PC-9 (cell line): ENCODE data around the gene TIMM8A. TPM values are rescaled to one million over a fixed set of nuclear protein-coding genes. Genes with fewer than 3 reads are reported as not detected.
A peak's percentile ranks its signal among the peaks of the same experiment; 100 is the strongest.

Source experiments
- BruUV-seq: library from RNA; stranded (reverse); fragments of 400-500 nt; replicated peaks from 2 replicates; lab custom pipeline; 2021; lab: Mats Ljungman, UMichigan
- CTCF ChIA-PET: fragments of 300-600 bp; sonication (Branson Sonifier 250); formaldehyde crosslinking; loops from one replicate; lab custom pipeline; 2022; ENCODE audit warnings: antibody characterized with exemption; lab: Charles Lee
- POLR2A ChIA-PET: fragments of 300-600 bp; sonication (Branson Sonifier 250); formaldehyde crosslinking; loops from one replicate; lab custom pipeline; 2022; ENCODE audit warnings: antibody characterized with exemption; ENCODE audit not compliant: unreplicated experiment; lab: Charles Lee
- DNase-seq, 2 experiments: peaks; one replicate each; pipeline versions ENCODE4 v3.0.0 to v3.0.0-alpha.2; 2015 to 2022; ENCODE audit warnings: mixed read lengths in 1 of 2
- H2AFZ ChIP-seq: fragments of 200-600 bp; sonication (generic); 2 replicates; pipeline ENCODE4 v1.8.1; 2017; ENCODE audit warnings: antibody characterized with exemption
- H3F3A ChIP-seq: fragments of 200-600 bp; sonication (generic); 2 replicates; pipeline ENCODE4 v1.8.1; 2017; ENCODE audit warnings: antibody characterized with exemption, mild to moderate bottlenecking, low read depth; ENCODE audit not compliant: insufficient read depth
- H3K27ac ChIP-seq: fragments of 200-600 bp; sonication (generic); 2 replicates; pipeline ENCODE4 v1.6.1; 2016; ENCODE audit warnings: mixed run types
- H3K27me3 ChIP-seq: fragments of 200-600 bp; sonication (generic); 2 replicates; pipeline ENCODE4 v1.6.1; 2016; ENCODE audit warnings: low read depth, mixed run types; ENCODE audit not compliant: insufficient read depth
- H3K36me3 ChIP-seq: fragments of 200-600 bp; sonication (generic); 2 replicates; pipeline ENCODE4 v1.6.1; 2016; ENCODE audit warnings: low read depth, mixed run types
- H3K4me1 ChIP-seq: fragments of 200-600 bp; sonication (generic); replicated peaks from 2 replicates; pipeline ENCODE4 v1.6.1; 2016; ENCODE audit warnings: mixed run types; ENCODE audit not compliant: insufficient read depth
- H3K4me2 ChIP-seq: fragments of 200-600 bp; sonication (generic); 2 replicates; pipeline ENCODE4 v1.6.1; 2017; ENCODE audit warnings: mixed run types
- H3K4me3 ChIP-seq: fragments of 200-600 bp; sonication (generic); 2 replicates; pipeline ENCODE4 v1.6.1; 2016; ENCODE audit warnings: mixed run types
- H3K79me2 ChIP-seq: fragments of 200-600 bp; sonication (generic); 2 replicates; pipeline ENCODE4 v1.6.1; 2017; ENCODE audit warnings: low read depth, mixed run types
- H3K9me2 ChIP-seq: fragments of 200-600 bp; sonication (generic); 2 replicates; pipeline ENCODE4 v1.8.1; 2017; ENCODE audit warnings: mild to moderate bottlenecking; ENCODE audit not compliant: insufficient read depth
- H3K9me3 ChIP-seq: fragments of 200-600 bp; sonication (generic); 2 replicates; pipeline ENCODE4 v1.8.1; 2016; ENCODE audit warnings: low read depth; ENCODE audit not compliant: insufficient read depth
- H4K20me1 ChIP-seq: fragments of 200-600 bp; sonication (generic); 2 replicates; pipeline ENCODE4 v1.8.1; 2017; ENCODE audit not compliant: insufficient read depth
- CTCF ChIP-seq: fragments of 200-600 bp; sonication (generic); conservative IDR thresholded peaks from 2 replicates; pipeline ENCODE4 v1.6.1; 2017; ENCODE audit warnings: mixed run types, antibody characterized with exemption, mild to moderate bottlenecking, moderate library complexity
- EZH2 ChIP-seq: fragments of 200-600 bp; sonication (generic); IDR thresholded peaks from 2 replicates; pipeline ENCODE4 v1.8.0; 2017; ENCODE audit warnings: antibody characterized with exemption, low read depth
- intact Hi-C: fragments of 100-400 bp; cut with micrococcal nuclease; formaldehyde crosslinking; loops from one replicate; pipeline ENCODE4 v1.10.0; 2022; ENCODE audit not compliant: unreplicated experiment
- total RNA-seq: library from RNA; stranded (reverse); gene quantifications from 2 replicates; pipeline ENCODE4 v1.2.3, GENCODE V29; 2021

The TIMM8A gene
- total RNA-seq, 1 experiment from 2014 or later = 17.6 TPM

- Histone ChIP-seq H3K27me3 (no peaks in the 10 kb centered on the region), H3K4me1 (no peaks in the 10 kb centered on the region), H4K20me1 (no peaks in the 10 kb centered on the region), H2AFZ (no peak overlapping the region), H3K79me2 (no peaks in the 10 kb centered on the region), H3K9me3 (no peaks in the 10 kb centered on the region), H3K4me2 (no peak overlapping the region), H3K27ac (no peak overlapping the region), H3K9me2 (no peaks in the 10 kb centered on the region), H3F3A (no peaks in the 10 kb centered on the region), H3K36me3 (no peaks in the 10 kb centered on the region), H3K4me3 (no peak overlapping the region)
- no TSS peak for BruUV-seq
- TF ChIP-seq EZH2 (no peak), CTCF (peak; percentile 39; the same call in 1 of the 2 replicates)
- ChIA-PET POLR2A (no interaction called here), CTCF (no interaction called here)
- no peak for DNase-seq
- intact Hi-C loops = no loop called here
Observed at GRCh38 chrX:101357166-101357795, 8.7 kb upstream of the TIMM8A start.

GRCh38 chrX:101349193-101349562 lies 636 bp upstream of the TIMM8A start:
- Histone ChIP-seq H3K4me3 (peak overlapping the region; percentile 93), H3K27me3 (no peaks in the 10 kb centered on the region), H3K79me2 (peaks cover 35% of the 10 kb centered on the region), H3K4me1 (peaks cover 9% of the 10 kb centered on the region; the same call in 1 of the 2 replicates), H3K36me3 (peaks cover 4% of the 10 kb centered on the region; the same call in 1 of the 2 replicates), H4K20me1 (peaks cover 3% of the 10 kb centered on the region; the same call in 1 of the 2 replicates), H2AFZ (peak overlapping the region; percentile 95), H3K27ac (no peak overlapping the region), H3F3A (no peaks in the 10 kb centered on the region), H3K4me2 (peak overlapping the region; percentile 86), H3K9me2 (no peaks in the 10 kb centered on the region), H3K9me3 (no peaks in the 10 kb centered on the region)
- no peak for DNase-seq
- TF ChIP-seq CTCF = no peak
- no peak for TF ChIP-seq EZH2
- POLR2A ChIA-PET = interaction anchor here (0.5 kb wide), 1 partner anchor 333 kb away, joined by 8 read pairs; no protein-coding TSS in a partner anchor
- CTCF ChIA-PET = no interaction called here
- intact Hi-C loops = loop anchor here (5.0 kb wide), 1 partner anchor 43 kb away; the partner anchor contains the start of gene RPL36A
- no TSS peak for BruUV-seq

- ChIA-PET CTCF (no interaction called here), POLR2A (no interaction called here)
- BruUV-seq = TSS peak; percentile 64
Observed at GRCh38 chrX:101347859-101348451, 587 bp downstream of the TIMM8A start.

More at GRCh38 chrX:101347859-101348451, 587 bp downstream of the TIMM8A start:
- Histone ChIP-seq H4K20me1 (peaks cover 3% of the 10 kb centered on the region; the same call in 1 of the 2 replicates), H3K9me2 (no peaks in the 10 kb centered on the region), H3K79me2 (peaks cover 35% of the 10 kb centered on the region), H3F3A (no peaks in the 10 kb centered on the region), H3K9me3 (no peaks in the 10 kb centered on the region), H3K27ac (peak overlapping the region; percentile 32; the same call in 1 of the 2 replicates), H3K27me3 (no peaks in the 10 kb centered on the region), H3K4me1 (peaks cover 9% of the 10 kb centered on the region; the same call in 1 of the 2 replicates), H3K4me3 (peak overlapping the region; percentile 93), H3K4me2 (peak overlapping the region; percentile 86), H3K36me3 (peaks cover 4% of the 10 kb centered on the region; the same call in 1 of the 2 replicates), H2AFZ (peak overlapping the region; percentile 95)
- no peak for DNase-seq
- intact Hi-C loops = loop anchor here (5.0 kb wide), 1 partner anchor 44 kb away; the partner anchor contains the start of gene RPL36A
- TF ChIP-seq EZH2 (no peak), CTCF (no peak)
